Measurements from ENCODE around the gene IGSF9B. TPM values are rescaled to one million over a fixed set of nuclear protein-coding genes. Genes with fewer than 3 reads are reported as not detected.

The IGSF9B gene
- total and polyA plus RNA-seq, 9 of the 15 experiments (the other 6 are each of a cell fraction or from before 2014, with no cell fraction given) = 0.09 TPM; not detected in 8

DNA sequence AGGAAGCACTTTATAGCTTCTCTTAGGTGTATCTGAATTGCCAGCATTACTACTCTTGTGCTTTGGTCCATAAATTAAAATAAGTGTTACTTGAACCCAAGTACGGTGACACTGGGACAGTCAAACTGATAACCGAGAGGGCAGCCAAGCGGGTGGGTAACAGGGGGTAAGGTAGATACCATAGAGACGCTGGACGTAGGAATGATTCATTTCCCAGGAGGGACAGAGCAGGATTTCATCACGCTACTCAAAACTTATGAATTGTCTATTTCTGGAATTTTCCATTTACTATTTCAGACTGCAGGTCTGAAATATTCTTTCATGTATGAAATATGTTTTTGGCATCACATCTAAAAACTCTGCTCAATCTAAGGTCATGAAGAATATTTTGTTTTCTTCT is 96.6 kb downstream of the IGSF9B start:
- no peak overlapping the region for H3K9ac ChIP-seq (ENCODE audit: insufficient read depth in 1 of 2, low read depth in 2 of 2, low read length in 2 of 2)
- H2AFZ ChIP-seq (ENCODE audit: low read depth, low read length) = no peak overlapping the region
- H3K4me2 ChIP-seq (ENCODE audit: insufficient read depth, low read length) = no peak overlapping the region
- TF ChIP-seq NR2C2 (CRISPR knock-in tag; IDR thresholded peaks at IDR 0.05) = no peak
- no peak for TF ChIP-seq NR2C2 (tag; IDR thresholded peaks at IDR 0.05)
- TF ChIP-seq, protein P1, sequence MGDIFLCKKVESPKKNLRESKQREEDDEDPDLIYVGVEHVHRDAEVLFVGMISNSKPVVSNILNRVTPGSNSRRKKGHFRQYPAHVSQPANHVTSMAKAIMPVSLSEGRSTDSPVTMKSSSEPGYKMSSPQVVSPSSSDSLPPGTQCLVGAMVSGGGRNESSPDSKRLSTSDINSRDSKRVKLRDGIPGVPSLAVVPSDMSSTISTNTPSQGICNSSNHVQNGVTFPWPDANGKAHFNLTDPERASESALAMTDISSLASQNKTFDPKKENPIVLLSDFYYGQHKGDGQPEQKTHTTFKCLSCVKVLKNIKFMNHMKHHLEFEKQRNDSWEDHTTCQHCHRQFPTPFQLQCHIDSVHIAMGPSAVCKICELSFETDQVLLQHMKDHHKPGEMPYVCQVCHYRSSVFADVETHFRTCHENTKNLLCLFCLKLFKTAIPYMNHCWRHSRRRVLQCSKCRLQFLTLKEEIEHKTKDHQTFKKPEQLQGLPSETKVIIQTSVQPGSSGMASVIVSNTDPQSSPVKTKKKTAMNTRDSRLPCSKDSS (IDR thresholded peaks at IDR 0.05; ENCODE audit: low read depth, partially characterized antibody) = no peak
- TF ChIP-seq CREB1 (IDR thresholded peaks at IDR 0.05) = no peak
- TF ChIP-seq CREB1 (CRISPR knock-in tag; IDR thresholded peaks at IDR 0.05) = no peak
- TF ChIP-seq KDM5B (IDR thresholded peaks at IDR 0.05; ENCODE audit: insufficient replicate concordance, low read depth, low read length) = no peak
- no peak for TF ChIP-seq SNRNP70 (optimal IDR thresholded peaks at IDR 0.05; ENCODE audit: low read depth, low read length)
- TF ChIP-seq, protein P2, sequence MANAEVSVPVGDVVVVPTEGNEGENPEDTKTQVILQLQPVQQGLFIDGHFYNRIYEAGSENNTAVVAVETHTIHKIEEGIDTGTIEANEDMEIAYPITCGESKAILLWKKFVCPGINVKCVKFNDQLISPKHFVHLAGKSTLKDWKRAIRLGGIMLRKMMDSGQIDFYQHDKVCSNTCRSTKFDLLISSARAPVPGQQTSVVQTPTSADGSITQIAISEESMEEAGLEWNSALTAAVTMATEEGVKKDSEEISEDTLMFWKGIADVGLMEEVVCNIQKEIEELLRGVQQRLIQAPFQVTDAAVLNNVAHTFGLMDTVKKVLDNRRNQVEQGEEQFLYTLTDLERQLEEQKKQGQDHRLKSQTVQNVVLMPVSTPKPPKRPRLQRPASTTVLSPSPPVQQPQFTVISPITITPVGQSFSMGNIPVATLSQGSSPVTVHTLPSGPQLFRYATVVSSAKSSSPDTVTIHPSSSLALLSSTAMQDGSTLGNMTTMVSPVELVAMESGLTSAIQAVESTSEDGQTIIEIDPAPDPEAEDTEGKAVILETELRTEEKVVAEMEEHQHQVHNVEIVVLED (CRISPR knock-in tag; IDR thresholded peaks at IDR 0.05) = no peak
- no peak for TF ChIP-seq PRPF4 (IDR thresholded peaks at IDR 0.05; ENCODE audit: insufficient read depth, low read depth, low read length, poor library complexity, severe bottlenecking)
- no peak for TF ChIP-seq ZNF764 (CRISPR knock-in tag; IDR thresholded peaks at IDR 0.05; ENCODE audit: low read depth)
- no peak for TF ChIP-seq SMARCB1 (IDR thresholded peaks at IDR 0.05; ENCODE audit: insufficient read length, low read depth)
- TF ChIP-seq GATAD2B (IDR thresholded peaks at IDR 0.05; ENCODE audit: borderline replicate concordance) = no peak
- CTCF ChIA-PET (ENCODE audit: low intra/inter-chr PET ratio) = no interaction called here
- H3K9me1 ChIP-seq (ENCODE audit: control insufficient read depth, insufficient read depth, low read length) = no peaks in the 10 kb centered on the region
- no peak overlapping the region for H3K4me3 ChIP-seq
- POLR2A ChIA-PET = no interaction called here
- H4K20me1 ChIP-seq (replicated peaks; ENCODE audit: control insufficient read depth, insufficient read depth, low read length) = no peaks in the 10 kb centered on the region
- in situ Hi-C loops (cut with MboI) (no loop called here), intact Hi-C loops (cut with micrococcal nuclease) (no loop called here)
- no peaks in the 10 kb centered on the region for H3K9me3 ChIP-seq (replicated peaks; ENCODE audit: control insufficient read depth, insufficient read depth, low read depth, low read length)
- no peak for DNase-seq (ENCODE audit: extremely low read depth in 1 of 4, low spot score in 3 of 4)
- H3K27ac ChIP-seq (ENCODE audit: extremely low read depth, low read depth, low read length) = no peak overlapping the region
- H3K36me3 ChIP-seq (ENCODE audit: control insufficient read depth, insufficient read depth, low read length) = no peaks in the 10 kb centered on the region
- 2% methylated on average over 6 of the region's 6 CpGs for WGBS (ENCODE audit: insufficient coverage, low coverage, missing lambda C conversion rate)
- no peak for FAIRE-seq
- H3K79me2 ChIP-seq (ENCODE audit: control insufficient read depth, insufficient read depth, low read length) = no peaks in the 10 kb centered on the region
- ATAC-seq = no peak
- H3K27me3 ChIP-seq (ENCODE audit: control insufficient read depth in 2 of 2, insufficient read depth in 2 of 2, low read length in 2 of 2) = 0 out of 5 replicates have a peak, but pooled peaks cover 0 to 4% of the 10 kb centered on the region in 2 experiments
- H3K4me1 ChIP-seq (replicated peaks in 1 of 2; ENCODE audit: control insufficient read depth in 2 of 2, insufficient read depth in 2 of 2, low read length in 2 of 2) = no peaks in the 10 kb centered on the region
- BruUV-seq (replicated peaks) = no TSS peak

Other genes starting within 250 kb of the IGSF9B start
- not detected in 2 replicates for gene SPATA19, start 111.5 kb downstream of the IGSF9B start, total RNA-seq (2014; rRNA removed)
- gene SPATA19, start 111.5 kb downstream of the IGSF9B start, total RNA-seq (2014; rRNA removed; fragmentation: Illumina TruSeq; extraction: Trizol) = not detected in 2 replicates
- not detected in 2 replicates for gene SPATA19, start 111.5 kb downstream of the IGSF9B start, total RNA-seq (2015; rRNA removed; fragmentation: Illumina TruSeq; extraction: Trizol)
- not detected in 2 replicates for gene SPATA19, start 111.5 kb downstream of the IGSF9B start, total RNA-seq (2021)
- not detected in 2 replicates for gene SPATA19, start 111.5 kb downstream of the IGSF9B start, polyA plus RNA-seq (2011; rRNA removed)
- gene SPATA19, start 111.5 kb downstream of the IGSF9B start, polyA plus RNA-seq (2014; fragmentation: Illumina TruSeq; extraction: Trizol) = not detected in 2 replicates
- not detected for gene SPATA19, start 111.5 kb downstream of the IGSF9B start, polyA plus RNA-seq (2014; fragmentation: Nextera tagmentation; extraction: Ambion mirVana)
- not detected in 2 replicates for gene SPATA19, start 111.5 kb downstream of the IGSF9B start, polyA plus RNA-seq (2014; rRNA removed)
- gene JAM3, start 112.1 kb upstream of the IGSF9B start, total RNA-seq (2014; rRNA removed) = 0.36 and 0.53 TPM in 2 replicates
- gene JAM3, start 112.1 kb upstream of the IGSF9B start, total RNA-seq (2014; rRNA removed; fragmentation: Illumina TruSeq; extraction: Trizol) = 0.44 and 0.48 TPM in 2 replicates
- 0.19 and 0.22 TPM in 2 replicates for gene JAM3, start 112.1 kb upstream of the IGSF9B start, total RNA-seq (2015; rRNA removed; fragmentation: Illumina TruSeq; extraction: Trizol)
- 0.40 and 1.1 TPM in 2 replicates for gene JAM3, start 112.1 kb upstream of the IGSF9B start, total RNA-seq (2021)
- 0.07 and 0.42 TPM in 2 replicates for gene JAM3, start 112.1 kb upstream of the IGSF9B start, polyA plus RNA-seq (2011; rRNA removed)
- gene JAM3, start 112.1 kb upstream of the IGSF9B start, polyA plus RNA-seq (2014; fragmentation: Illumina TruSeq; extraction: Trizol) = 0.30 and 0.47 TPM in 2 replicates
- gene JAM3, start 112.1 kb upstream of the IGSF9B start, polyA plus RNA-seq (2014; fragmentation: Nextera tagmentation; extraction: Ambion mirVana) = under 1 TPM; 0.72 to 0.76 TPM
- 0.36 and 0.37 TPM in 2 replicates for gene JAM3, start 112.1 kb upstream of the IGSF9B start, polyA plus RNA-seq (2014; rRNA removed)